GM18505 (cell line): ENCODE measurements around the gene LRRC43.

Source experiments
- ATAC-seq: cut with Tn5 transposase; IDR thresholded peaks from one replicate; pipeline ENCODE4 v1.9.1; 2021; ENCODE audit not compliant: unreplicated experiment
- POLR2A ChIP-seq: IDR thresholded peaks from 4 replicates; pipeline ENCODE4 v1.6.1; 2011; ENCODE audit warnings: borderline replicate concordance; ENCODE audit not compliant: insufficient read depth, insufficient read length; ENCODE audit errors: extremely low read depth

LRRC43 gene, protein sequence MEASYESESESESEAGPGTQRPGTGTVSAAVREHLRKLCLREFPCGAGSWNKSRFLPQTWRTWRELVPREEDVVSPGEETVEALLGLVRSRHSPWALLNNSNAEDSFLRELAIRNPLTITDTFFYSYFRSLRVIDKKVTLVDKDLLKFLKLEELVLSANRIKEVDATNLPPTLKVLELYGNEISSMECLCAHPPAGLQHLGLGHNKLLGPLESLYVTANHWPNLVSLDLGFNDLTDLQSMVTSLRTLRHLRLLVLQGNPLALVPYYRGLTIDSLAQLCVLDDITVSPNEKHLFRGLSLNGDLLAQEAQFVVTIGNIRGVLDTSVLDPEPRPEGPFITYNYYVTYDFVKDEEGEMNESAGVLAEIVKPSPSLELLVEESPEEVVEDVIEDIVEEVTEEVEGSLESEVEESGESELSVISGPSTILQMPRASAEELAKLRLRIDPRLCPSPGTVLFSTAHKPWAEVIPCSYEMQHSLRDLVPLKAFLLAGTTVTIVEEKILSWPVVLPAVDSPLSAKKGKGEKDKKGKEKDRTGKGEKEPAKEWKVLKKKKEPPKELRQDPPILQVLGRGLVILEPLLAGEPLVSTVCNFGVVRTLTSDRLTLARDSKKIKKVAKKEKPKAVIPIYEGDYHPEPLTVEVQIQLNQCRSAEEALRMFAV

DNA sequence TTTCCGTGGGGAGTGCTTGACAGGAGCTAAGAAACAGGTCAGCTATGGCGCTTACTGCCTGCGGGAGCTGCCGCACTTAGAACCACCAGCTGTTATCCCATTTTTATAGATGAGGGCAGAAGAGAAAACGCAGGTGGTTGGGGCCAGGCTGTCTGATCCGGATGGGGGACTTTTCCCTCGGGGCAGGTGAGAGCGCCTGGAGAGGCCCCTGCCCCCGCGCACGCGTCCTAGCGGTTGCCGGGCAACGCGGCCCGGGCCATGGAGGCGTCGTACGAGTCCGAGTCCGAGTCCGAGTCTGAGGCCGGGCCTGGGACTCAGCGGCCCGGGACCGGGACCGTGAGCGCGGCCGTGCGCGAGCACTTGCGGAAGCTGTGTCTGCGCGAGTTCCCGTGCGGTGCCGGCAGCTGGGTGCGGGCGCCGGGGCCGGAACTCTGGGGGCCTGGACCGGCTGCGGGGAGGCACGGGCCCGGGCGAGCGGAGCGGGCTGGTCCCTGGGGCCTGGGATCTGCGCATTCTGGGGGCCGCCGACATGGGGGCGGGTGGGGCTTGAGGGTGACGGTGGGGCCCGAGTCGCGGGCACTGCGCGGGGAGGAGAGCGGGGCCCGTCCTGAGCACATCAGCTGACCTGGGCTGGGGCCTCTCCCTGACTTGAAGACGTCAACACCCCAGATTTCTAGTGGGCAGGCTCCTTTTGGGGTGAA, at the start of gene LRRC43:
Gene LRRC43, plus strand, starts transcription at position 237 of the 701 bp plus-strand sequence. Its CDS starts 22 bp downstream, at position 259.
- no peak for TF ChIP-seq POLR2A
- no peak for ATAC-seq

DNA sequence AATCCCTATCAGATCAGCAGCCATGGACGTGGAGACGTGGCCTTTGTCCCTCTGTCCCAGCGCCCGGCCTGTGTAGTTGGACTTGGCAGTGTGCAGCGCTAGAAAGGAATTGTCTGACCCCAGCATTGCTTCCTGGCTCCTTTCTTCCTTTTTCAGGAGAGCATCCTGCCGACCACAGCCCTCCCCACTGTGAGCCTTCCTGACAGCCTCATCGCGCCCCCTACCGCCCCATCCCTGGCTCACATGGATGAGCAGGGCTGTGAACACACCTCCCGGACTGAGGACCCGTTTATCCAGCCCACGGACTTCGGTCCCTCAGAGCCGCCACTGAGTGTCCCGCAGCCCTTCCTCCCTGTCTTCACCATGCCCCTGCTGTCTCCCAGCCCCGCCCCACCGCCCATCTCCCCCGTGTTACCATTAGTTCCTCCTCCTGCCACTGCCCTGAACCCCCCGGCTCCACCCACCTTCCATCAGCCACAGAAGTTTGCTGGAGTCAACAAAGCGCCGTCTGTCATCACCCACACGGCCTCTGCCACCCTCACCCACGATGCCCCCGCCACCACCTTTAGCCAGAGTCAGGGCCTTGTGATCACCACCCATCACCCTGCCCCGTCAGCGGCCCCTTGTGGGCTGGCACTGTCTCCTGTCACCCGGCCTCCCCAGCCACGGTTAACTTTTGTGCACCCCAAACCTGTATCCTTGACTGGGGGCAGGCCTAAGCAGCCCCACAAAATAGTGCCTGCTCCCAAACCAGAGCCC, 49.6 kb upstream of the LRRC43 start:
- ATAC-seq, result no peak

DNA sequence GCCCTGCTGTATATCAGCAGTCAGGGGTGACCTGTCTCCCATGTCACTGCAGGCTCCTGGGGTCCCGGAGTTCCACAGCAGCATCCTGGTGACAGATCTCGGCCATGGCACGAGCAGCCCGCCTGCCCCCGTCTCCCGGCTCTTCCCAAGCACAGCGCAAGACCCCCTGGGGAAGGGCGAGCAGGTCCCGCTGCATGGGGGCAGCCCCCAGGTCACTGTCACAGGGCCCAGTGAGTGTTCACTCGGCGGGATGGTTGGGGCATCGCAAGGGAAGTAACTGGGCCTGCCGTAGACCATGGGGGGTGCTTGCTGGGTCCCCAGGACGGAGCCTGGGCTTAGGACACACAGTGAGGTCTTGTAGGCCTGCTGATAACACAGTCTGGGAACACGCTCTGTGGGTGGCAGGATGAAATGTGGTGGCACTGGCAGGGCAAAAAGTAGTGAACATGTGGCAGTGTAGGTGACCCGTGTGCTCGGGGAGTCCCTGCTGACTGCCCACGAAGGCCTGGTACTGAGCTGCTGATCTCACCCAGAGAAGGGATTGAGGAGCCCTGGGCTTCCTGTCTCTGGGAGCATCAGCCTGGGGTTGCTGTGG, 47.4 kb upstream of the LRRC43 start:
- no peak for ATAC-seq
- TF ChIP-seq POLR2A, result no peak

More for the DNA sequence above, 49.6 kb upstream of the LRRC43 start:
- no peak for TF ChIP-seq POLR2A

DNA sequence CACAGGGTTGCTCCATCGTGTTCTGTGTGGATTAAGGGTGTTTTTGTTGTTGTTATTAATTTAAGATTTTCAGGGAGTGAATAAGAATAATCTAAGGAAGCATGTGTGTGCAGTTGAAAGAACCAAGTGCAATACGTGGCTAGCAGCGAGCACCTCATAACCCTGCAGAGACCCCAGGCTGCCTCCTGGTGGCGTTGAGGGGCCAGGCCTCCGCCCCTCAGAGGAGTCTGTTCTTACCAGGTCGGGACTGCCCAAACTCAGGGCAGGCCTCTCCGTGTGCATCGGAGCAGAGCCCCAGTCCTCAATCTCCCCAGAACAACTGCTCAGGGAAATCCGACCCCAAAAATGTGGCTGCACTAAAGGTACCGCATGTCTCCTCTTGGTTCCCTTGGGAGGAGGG, 45.7 kb upstream of the LRRC43 start:
- TF ChIP-seq POLR2A, result no peak
- no peak for ATAC-seq

DNA sequence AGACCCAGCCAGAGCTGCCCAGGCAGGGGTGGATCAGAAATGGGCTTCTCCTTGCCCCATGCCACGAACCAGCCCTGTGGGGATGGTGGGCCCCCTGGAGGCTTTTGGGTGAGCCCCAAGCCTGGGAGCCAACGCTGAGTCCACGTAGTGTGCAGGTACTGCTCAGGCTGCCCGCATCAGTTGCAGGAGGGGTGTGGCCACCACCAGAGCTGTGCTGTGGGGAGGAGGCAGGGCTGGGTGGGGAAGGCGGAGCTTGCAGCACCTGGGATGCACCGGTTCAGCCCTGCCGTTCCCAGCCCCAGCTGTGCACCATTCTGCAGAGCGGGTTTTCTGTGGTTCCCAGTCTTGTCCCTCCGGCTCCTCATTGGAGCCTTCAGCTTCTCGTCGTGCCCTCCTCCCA, 45.2 kb upstream of the LRRC43 start:
- no peak for ATAC-seq
- TF ChIP-seq POLR2A, result no peak

DNA sequence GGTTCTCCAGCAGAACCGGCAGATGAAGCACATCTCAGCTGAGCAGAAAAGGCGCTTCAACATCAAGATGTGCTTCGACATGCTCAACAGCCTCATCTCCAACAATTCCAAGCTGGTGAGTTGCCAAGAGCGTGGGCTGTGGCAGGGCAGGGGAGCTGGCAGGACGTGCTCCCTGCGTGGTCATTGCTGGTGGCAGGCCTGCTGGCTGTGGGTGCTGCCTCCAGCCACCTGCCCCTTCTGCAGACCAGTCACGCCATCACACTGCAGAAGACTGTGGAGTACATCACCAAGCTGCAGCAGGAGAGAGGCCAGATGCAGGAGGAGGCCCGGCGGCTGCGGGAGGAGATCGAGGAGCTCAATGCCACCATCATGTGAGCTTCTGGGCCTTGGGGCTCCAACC, 44.7 kb upstream of the LRRC43 start:
- ATAC-seq, result no peak
- TF ChIP-seq POLR2A, result no peak

DNA sequence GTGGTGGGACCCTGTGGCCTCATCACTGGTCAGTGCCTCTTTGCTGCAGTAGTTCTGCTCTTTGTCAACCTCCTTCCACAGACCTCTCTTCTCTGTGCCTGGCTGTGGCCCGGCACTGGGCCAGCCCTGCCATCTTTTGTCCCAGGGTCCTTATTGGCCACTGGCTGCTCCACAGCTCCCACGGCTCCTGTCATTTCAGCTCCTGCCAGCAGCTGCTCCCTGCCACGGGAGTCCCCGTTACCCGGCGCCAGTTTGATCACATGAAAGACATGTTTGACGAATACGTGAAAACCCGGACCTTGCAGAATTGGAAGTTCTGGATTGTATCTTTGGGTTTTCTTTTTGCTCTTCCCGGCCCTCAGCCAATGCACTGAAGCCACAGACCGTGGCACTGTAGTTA, 44.3 kb upstream of the LRRC43 start:
- ATAC-seq, result no peak
- TF ChIP-seq POLR2A, result no peak

DNA sequence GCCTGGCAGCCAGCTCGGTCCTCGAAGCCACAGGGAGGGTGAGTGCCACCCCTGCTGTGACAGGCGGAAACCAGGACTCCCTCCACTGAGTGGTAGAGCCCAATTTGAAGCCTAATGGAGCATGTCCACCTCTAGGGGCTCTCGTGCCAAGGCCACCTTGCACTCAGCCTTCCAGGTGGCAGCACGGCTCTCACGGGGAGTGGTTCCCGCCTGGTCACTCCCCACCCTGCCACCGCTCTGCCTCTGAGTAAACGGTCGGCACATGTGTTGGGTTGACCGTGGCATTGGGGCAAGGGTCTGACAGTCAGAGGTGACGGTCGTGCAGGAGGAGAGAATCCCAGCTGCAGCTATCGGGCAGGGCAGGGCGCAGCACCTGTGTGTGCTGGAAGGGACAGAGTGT, 43.7 kb upstream of the LRRC43 start:
- no peak for TF ChIP-seq POLR2A
- ATAC-seq, result no peak

DNA sequence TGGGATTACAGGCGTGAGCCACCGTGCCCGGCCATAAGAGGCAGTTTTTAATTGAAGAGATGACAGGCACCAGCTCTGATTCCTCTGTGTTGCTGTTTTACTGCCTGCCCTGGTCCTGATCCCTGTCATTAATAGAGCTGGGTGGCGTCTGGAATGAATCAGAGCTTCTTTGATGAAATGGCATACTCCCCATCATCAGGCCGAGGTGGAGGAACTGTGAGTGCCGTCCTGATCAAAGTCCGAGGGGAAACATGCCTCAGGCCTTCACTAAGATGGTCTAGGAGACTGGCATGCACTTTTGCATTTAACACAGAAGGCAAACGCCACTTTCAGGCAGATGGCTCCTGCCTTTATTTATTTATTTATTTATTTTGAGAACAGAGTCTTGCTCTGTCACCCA, 43.0 kb upstream of the LRRC43 start:
- TF ChIP-seq POLR2A, result no peak
- no peak for ATAC-seq

DNA sequence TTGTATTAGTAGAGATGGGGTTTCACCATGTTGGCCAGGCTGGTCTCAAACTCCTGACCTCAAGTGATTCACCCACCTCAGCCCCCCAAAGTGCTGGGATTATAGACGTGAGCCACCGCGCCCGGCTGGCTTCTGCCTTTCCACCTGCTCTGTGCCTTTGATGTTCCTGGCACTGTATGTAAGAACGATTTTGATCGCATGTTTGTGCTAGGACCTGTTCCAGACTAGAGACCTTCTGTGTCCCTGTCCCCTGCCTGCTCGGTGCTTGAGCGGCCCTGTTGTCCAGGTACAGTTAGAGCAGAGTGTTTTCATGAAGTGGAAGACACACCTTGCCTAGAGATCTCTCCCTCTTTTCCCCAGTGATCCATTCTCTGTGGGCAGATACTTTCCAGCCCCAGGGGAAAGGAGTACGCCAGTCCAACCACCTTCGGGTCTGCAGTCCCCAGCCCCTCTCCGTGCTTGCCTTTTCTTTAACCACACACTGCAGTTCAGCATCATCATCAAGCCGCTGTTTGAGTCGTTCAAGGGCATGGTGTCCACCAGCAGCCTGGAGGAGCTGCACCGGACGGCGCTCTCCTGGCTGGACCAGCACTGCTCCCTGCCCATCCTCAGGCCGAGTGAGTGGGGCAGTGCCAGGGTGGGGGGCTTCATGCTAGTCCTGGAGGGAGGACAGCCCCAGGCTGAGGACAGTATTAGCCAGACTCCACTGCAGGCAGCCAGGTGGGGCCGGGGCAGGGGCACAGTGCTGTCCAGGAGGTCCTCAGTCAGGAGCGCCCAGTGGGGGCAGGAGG, 42.3 kb upstream of the LRRC43 start:
- ATAC-seq, result no peak
- no peak for TF ChIP-seq POLR2A

DNA sequence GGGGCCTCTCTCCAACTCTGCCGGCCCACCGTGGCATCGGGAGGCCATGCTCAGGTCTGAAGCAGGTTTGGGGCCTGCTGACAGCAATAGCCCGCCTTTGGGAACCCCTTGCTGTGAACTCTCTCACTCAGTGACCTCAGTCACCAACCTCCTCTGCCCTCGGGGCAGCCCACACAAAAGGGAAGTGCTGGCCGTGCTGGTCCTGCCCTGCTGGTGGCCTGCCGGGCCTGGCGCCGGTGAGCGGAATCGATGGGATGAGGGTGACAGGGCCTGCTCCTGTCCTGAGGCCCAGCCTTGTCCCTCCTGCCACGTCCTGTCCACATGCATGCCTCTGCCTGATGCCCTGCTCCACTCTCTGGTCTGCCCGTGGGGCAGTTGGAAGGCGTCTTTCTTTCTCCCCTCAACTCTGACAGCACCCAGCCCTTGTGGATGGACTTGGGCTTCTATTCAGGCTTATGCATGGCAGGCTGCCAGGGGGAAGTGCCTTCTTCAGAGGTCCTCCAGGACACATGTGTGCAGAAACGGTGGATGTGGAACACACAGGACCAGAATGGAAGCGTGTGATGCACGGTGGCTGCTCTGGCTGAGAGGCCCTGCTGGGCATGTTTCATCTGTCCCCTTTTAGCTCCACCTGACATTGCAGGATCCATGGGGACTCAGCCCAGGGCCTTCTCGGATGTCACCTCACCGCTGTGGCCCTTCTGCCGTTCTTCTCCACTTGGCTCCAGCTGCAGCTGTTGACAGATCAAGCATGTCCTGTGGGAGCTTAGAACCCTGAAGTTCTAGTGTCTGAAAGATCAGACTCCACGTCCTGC, 40.8 kb upstream of the LRRC43 start:
- no peak for ATAC-seq
- TF ChIP-seq POLR2A, result no peak

DNA sequence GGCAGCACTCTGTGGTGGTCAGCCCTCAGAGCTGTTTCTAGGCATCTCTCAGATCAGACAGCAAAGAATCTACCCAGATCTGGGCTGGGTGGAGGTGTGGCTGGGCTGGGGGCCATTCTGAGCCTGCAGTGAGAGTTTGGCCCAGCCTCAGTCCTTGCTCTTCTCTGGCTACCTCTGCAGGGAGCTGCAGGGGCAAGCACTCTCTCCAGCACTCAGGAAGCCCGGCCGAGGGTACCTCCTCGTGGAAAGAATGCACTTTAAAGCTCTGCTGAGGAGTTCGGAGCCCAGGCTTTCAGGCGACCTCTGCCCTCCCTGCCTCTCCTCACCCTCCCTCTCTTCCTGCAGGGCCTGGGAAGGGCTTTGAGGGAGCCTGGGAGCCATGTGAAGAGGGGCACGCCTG, 40.1 kb upstream of the LRRC43 start:
- TF ChIP-seq POLR2A, result no peak
- no peak for ATAC-seq

DNA sequence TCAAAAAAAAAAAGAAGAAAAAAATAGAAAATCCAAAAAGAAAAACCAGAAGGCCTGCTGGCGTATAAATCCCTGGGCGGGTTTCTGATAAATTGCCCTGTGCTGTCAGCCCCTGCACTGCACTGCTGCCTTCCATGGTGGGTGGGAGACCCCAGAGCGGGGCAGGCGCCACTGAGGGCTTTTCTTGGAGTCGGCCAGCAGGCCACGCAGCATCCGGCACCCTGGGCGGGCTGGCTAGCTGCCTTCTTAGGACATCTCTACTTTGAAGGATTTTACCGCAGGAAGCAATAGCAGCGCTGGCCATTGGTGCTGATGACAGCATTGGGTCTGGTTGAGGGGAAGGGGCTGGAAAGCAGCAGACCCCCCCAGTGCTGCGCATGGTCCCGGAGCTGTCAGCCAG, 38.0 kb upstream of the LRRC43 start:
- TF ChIP-seq POLR2A, result no peak
- no peak for ATAC-seq
